ENCODE data around the gene ACY1. TPM values are rescaled to one million over a fixed set of nuclear protein-coding genes. Genes with fewer than 3 reads are reported as not detected.

ACY1 gene
- total RNA-seq, 1 donor from 2014 or later: 23.2 TPM

- DNase-seq (no peak), ATAC-seq (ENCODE audit: poor library complexity) (no peak)
- intact Hi-C loops (cut with DNase I): no loop called here
Measured at GRCh38 chr3:52015438-52016228, 32.3 kb downstream of the ACY1 start.

GRCh38 chr3:52017586-52017985 lies 34.3 kb downstream of the ACY1 start:
- intact Hi-C loops (cut with DNase I): no loop called here
- no peak for ATAC-seq (ENCODE audit: poor library complexity)
- no peak for DNase-seq

- ATAC-seq (ENCODE audit: poor library complexity) (no peak), DNase-seq (no peak)
- intact Hi-C loops (cut with DNase I): no loop called here
Measured at GRCh38 chr3:52018319-52019000, 35.1 kb downstream of the ACY1 start.

GRCh38 chr3:52019352-52020080 lies 36.2 kb downstream of the ACY1 start:
- DNase-seq (peak; percentile 85), ATAC-seq (ENCODE audit: poor library complexity) (peak; percentile 77)
- intact Hi-C loops (cut with DNase I): no loop called here

GRCh38 chr3:52020796-52021195 lies 37.5 kb downstream of the ACY1 start:
- no peak for DNase-seq
- intact Hi-C loops (cut with DNase I): no loop called here
- ATAC-seq (ENCODE audit: poor library complexity): no peak

GRCh38 chr3:52021489-52022268 lies 38.3 kb downstream of the ACY1 start:
- intact Hi-C loops (cut with DNase I): no loop called here
- ATAC-seq (ENCODE audit: poor library complexity) (peak; percentile 42), DNase-seq (peak; percentile 84)

- ATAC-seq (ENCODE audit: poor library complexity): peak; percentile 28
- DNase-seq: peak; percentile 75
- intact Hi-C loops (cut with DNase I): no loop called here
Measured at GRCh38 chr3:52022323-52023100, 39.2 kb downstream of the ACY1 start.

GRCh38 chr3:52023101-52023770 lies 39.9 kb downstream of the ACY1 start:
- DNase-seq (no peak), ATAC-seq (ENCODE audit: poor library complexity) (no peak)
- intact Hi-C loops (cut with DNase I): no loop called here

- ATAC-seq (ENCODE audit: poor library complexity) (no peak), DNase-seq (no peak)
- intact Hi-C loops (cut with DNase I): no loop called here
Measured at GRCh38 chr3:52023860-52024764, 40.8 kb downstream of the ACY1 start.

- intact Hi-C loops (cut with DNase I): no loop called here
Measured at GRCh38 chr3:52024765-52025452, 41.6 kb downstream of the ACY1 start.

GRCh38 chr3:52025453-52025852 lies 42.1 kb downstream of the ACY1 start:
- DNase-seq (no peak), ATAC-seq (ENCODE audit: poor library complexity) (peak; percentile 6)
- intact Hi-C loops (cut with DNase I): no loop called here

More at GRCh38 chr3:52024765-52025452, 41.6 kb downstream of the ACY1 start:
- peak; percentile 19 for ATAC-seq (ENCODE audit: poor library complexity)
- DNase-seq: no peak

- intact Hi-C loops (cut with DNase I): no loop called here
- ATAC-seq (ENCODE audit: poor library complexity): peak; percentile 16
- no peak for DNase-seq
Measured at GRCh38 chr3:52026041-52026440, 42.7 kb downstream of the ACY1 start.

GRCh38 chr3:52028572-52028971 lies 45.2 kb downstream of the ACY1 start:
- DNase-seq (peak; percentile 91), ATAC-seq (ENCODE audit: poor library complexity) (peak; percentile 79)
- intact Hi-C loops (cut with DNase I): no loop called here

- intact Hi-C loops (cut with DNase I): no loop called here
- ATAC-seq (ENCODE audit: poor library complexity) (peak; percentile 26), DNase-seq (no peak)
Measured at GRCh38 chr3:52029053-52029452, 45.7 kb downstream of the ACY1 start.

GRCh38 chr3:52029535-52029934 lies 46.2 kb downstream of the ACY1 start:
- ATAC-seq (ENCODE audit: poor library complexity) (no peak), DNase-seq (no peak)
- intact Hi-C loops (cut with DNase I): no loop called here

GRCh38 chr3:52030714-52031310 lies 47.5 kb downstream of the ACY1 start:
- DNase-seq: no peak
- no peak for ATAC-seq (ENCODE audit: poor library complexity)
- intact Hi-C loops (cut with DNase I): no loop called here
